ENCODE data around the gene POLD2. TPM values are rescaled to one million over a fixed set of nuclear protein-coding genes. Genes with fewer than 3 reads are reported as not detected.

POLD2 gene
- total RNA-seq, 1 donor from 2014 or later = 42.0 TPM

GRCh38 chr7:44073664-44074348, 49.5 kb downstream of the POLD2 start:
- Histone ChIP-seq H3K9me3 (no peaks in the 10 kb centered on the region), H3K4me1 (peaks cover 40% of the 10 kb centered on the region), H3K27me3 (no peaks in the 10 kb centered on the region), H3K4me3 (peak overlapping the region in 1 of 2 donors; percentile 6), H3K36me3 (peaks cover 0 to 43% of the 10 kb centered on the region in 2 donors), H3K27ac (peak overlapping the region; percentile 64)
- intact Hi-C loops (cut with DNase I) = loop anchor here (10.0 kb wide), 1 partner anchor 121 kb away; no protein-coding TSS in a partner anchor
- DNase-seq (ENCODE audit: extremely low spot score in 2 of 2) = no peak
- TF ChIP-seq POLR2AphosphoS5 (IDR thresholded peaks at IDR 0.05; ENCODE audit: insufficient read depth in 1 of 2, low read depth in 1 of 2) (peak in 1 of 2 donors; percentile 63), POLR2A (IDR thresholded peaks at IDR 0.05) (peak in 1 of 2 donors; percentile 2), CTCF (IDR thresholded peaks at IDR 0.05) (no peak)

GRCh38 chr7:44072364-44073231, 50.8 kb downstream of the POLD2 start:
- Histone ChIP-seq H3K27ac (peak overlapping the region; percentile 64), H3K27me3 (no peaks in the 10 kb centered on the region), H3K36me3 (peaks cover 0 to 31% of the 10 kb centered on the region in 2 donors), H3K4me3 (peak overlapping the region in 1 of 2 donors; percentile 6), H3K4me1 (peaks cover 40% of the 10 kb centered on the region), H3K9me3 (no peaks in the 10 kb centered on the region)
- intact Hi-C loops (cut with DNase I) = loop anchor here (10.0 kb wide), 1 partner anchor 122 kb away; no protein-coding TSS in a partner anchor
- TF ChIP-seq POLR2AphosphoS5 (IDR thresholded peaks at IDR 0.05; ENCODE audit: insufficient read depth in 1 of 2, low read depth in 1 of 2) (peak in 1 of 2 donors; percentile 43), CTCF (IDR thresholded peaks at IDR 0.05) (peak; percentile 39 to 75 (median 55)), POLR2A (IDR thresholded peaks at IDR 0.05) (no peak)
- no peak for DNase-seq (ENCODE audit: extremely low spot score in 2 of 2)

- no peaks in the 10 kb centered on the region for H3K27me3 ChIP-seq
- peaks cover 0 to 26% of the 10 kb centered on the region in 2 donors for H3K36me3 ChIP-seq
- intact Hi-C loops (cut with DNase I) = loop anchor here (10.0 kb wide), 1 partner anchor 123 kb away; no protein-coding TSS in a partner anchor
- peak overlapping the region; percentile 64 for H3K27ac ChIP-seq
- no peaks in the 10 kb centered on the region for H3K9me3 ChIP-seq
- peaks cover 40% of the 10 kb centered on the region for H3K4me1 ChIP-seq
- no peak overlapping the region for H3K4me3 ChIP-seq
- TF ChIP-seq POLR2AphosphoS5 (IDR thresholded peaks at IDR 0.05; ENCODE audit: insufficient read depth in 1 of 2, low read depth in 1 of 2) = no peak
- DNase-seq (ENCODE audit: extremely low spot score in 2 of 2) = no peak
Measured at GRCh38 chr7:44071726-44072363, 51.5 kb downstream of the POLD2 start.

- TF ChIP-seq POLR2AphosphoS5 (IDR thresholded peaks at IDR 0.05; ENCODE audit: insufficient read depth in 1 of 2, low read depth in 1 of 2) (peak in 1 of 2 donors; percentile 8), POLR2A (IDR thresholded peaks at IDR 0.05) (no peak), CTCF (IDR thresholded peaks at IDR 0.05) (no peak)
- H3K27me3 ChIP-seq = no peaks in the 10 kb centered on the region
- peaks cover 0 to 5% of the 10 kb centered on the region in 2 donors for H3K36me3 ChIP-seq
- H3K27ac ChIP-seq = no peak overlapping the region
- no peaks in the 10 kb centered on the region for H3K9me3 ChIP-seq
- peaks cover 43% of the 10 kb centered on the region for H3K4me1 ChIP-seq
- intact Hi-C loops (cut with DNase I) = no loop called here
- no peak overlapping the region for H3K4me3 ChIP-seq
- DNase-seq (ENCODE audit: extremely low spot score in 2 of 2) = no peak
Measured at GRCh38 chr7:44068054-44068453, 55.3 kb downstream of the POLD2 start.
